ENCODE results near the gene FAM168A. TPM values are rescaled to one million over a fixed set of nuclear protein-coding genes. Genes with fewer than 3 reads are reported as not detected.
A peak's percentile ranks its signal among the peaks of the same experiment; 100 is the strongest.

FAM168A gene
- total and polyA plus RNA-seq, 12 donors = 7.7 to 41.8 (median 35.3) TPM

- H3K9me3 ChIP-seq (replicated peaks in 1 of 3) = no peaks in the 10 kb centered on the region
- no peak for DNase-seq
- H3K36me3 ChIP-seq (replicated peaks in 1 of 2) = no peaks in the 10 kb centered on the region
- intact Hi-C loops (cut with DNase I) = no loop called here
- H3K4me1 ChIP-seq (replicated peaks in 1 of 2) = peaks cover 5 to 22% of the 10 kb centered on the region in 2 donors
- H3K27me3 ChIP-seq = no peaks in the 10 kb centered on the region
- no peak overlapping the region for H3K4me3 ChIP-seq
- 77 to 90% (median 84%) methylated on average over 10 of the region's 10 CpGs for WGBS, 4 donors
- TF ChIP-seq CTCF (IDR thresholded peaks at IDR 0.05) (no peak), POLR2A (IDR thresholded peaks at IDR 0.05) (no peak)
- no peak overlapping the region for H3K27ac ChIP-seq
Measured at GRCh38 chr11:73379189-73379880, 218.6 kb downstream of the FAM168A start.

- H3K27me3 ChIP-seq = no peaks in the 10 kb centered on the region
- intact Hi-C loops (cut with DNase I) = no loop called here
- H3K36me3 ChIP-seq (replicated peaks in 1 of 2) = no peaks in the 10 kb centered on the region
- peak overlapping the region; percentile 60 to 93 (median 75) for H3K27ac ChIP-seq
- TF ChIP-seq POLR2A (IDR thresholded peaks at IDR 0.05) (peak in 1 of 2 donors; percentile 10), CTCF (IDR thresholded peaks at IDR 0.05) (no peak)
- peak; percentile 51 to 82 (median 65) for DNase-seq
- no peaks in the 10 kb centered on the region for H3K9me3 ChIP-seq (replicated peaks in 1 of 3)
- peak overlapping the region in 3 of 4 donors; percentile 55 to 85 (median 59) for H3K4me3 ChIP-seq
- H3K4me1 ChIP-seq (replicated peaks in 1 of 2) = peaks cover 5% of the 10 kb centered on the region in 2 donors
- 8 to 16% (median 8%) methylated on average over 22 to 56 of the region's 56 CpGs for WGBS, 4 donors
Measured at GRCh38 chr11:73376803-73377629, 220.9 kb downstream of the FAM168A start.

GRCh38 chr11:73376160-73376802 lies 221.6 kb downstream of the FAM168A start, which contains the start of gene RELT:
Gene RELT, plus strand, starts transcription at chr11:73376399. Its CDS starts 12,738 bp downstream, at chr11:73389137.
- Histone ChIP-seq H3K27ac (peak within 1 kb of the TSS; percentile 60 to 93 (median 75)), H3K9me3 (replicated peaks in 1 of 3) (no peaks in the 10 kb centered on the region), H3K27me3 (no peaks in the 10 kb centered on the region), H3K4me1 (replicated peaks in 1 of 2) (peaks cover 5% of the 10 kb centered on the region in 2 donors), H3K36me3 (replicated peaks in 1 of 2) (no peaks in the 10 kb centered on the region), H3K4me3 (peak within 1 kb of the TSS in 3 of 4 donors; percentile 55 to 85 (median 59))
- DNase-seq = peak; percentile 84 to 93 (median 89)
- WGBS, 4 donors = 0 to 3% (median 1%) methylated on average over 17 to 96 of the region's 96 CpGs
- intact Hi-C loops (cut with DNase I) = no loop called here
- peak; percentile 64 to 97 (median 86) for TF ChIP-seq CTCF (IDR thresholded peaks at IDR 0.05)
- peak; percentile 91 to 94 for TF ChIP-seq POLR2A (IDR thresholded peaks at IDR 0.05)

DNA sequence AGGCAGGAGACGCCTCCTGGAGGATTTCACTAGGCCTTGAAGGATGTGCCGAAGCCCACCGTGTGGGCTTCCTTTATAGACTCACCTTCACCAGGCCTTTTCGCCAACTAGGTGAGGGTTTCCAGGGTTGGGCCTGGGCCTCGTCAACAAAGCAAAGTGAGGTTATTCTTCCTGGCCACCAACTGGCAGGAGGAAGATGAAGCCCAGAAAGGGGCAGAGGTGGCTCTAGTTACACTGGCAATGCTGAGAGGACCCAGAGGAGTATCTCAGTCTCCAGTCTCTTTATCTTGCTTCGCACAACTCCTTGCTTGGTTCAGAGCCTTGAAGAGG lies 222.1 kb downstream of the FAM168A start:
- H3K36me3 ChIP-seq (replicated peaks in 1 of 2) = no peaks in the 10 kb centered on the region
- no peak for TF ChIP-seq CTCF (IDR thresholded peaks at IDR 0.05)
- no peak for TF ChIP-seq POLR2A (IDR thresholded peaks at IDR 0.05)
- H3K27me3 ChIP-seq = no peaks in the 10 kb centered on the region
- DNase-seq = no peak
- peak overlapping the region in 4 of 5 donors; percentile 17 to 93 (median 74) for H3K27ac ChIP-seq
- no peak overlapping the region for H3K4me3 ChIP-seq
- H3K9me3 ChIP-seq (replicated peaks in 1 of 3) = no peaks in the 10 kb centered on the region
- peaks cover 5% of the 10 kb centered on the region in 2 donors for H3K4me1 ChIP-seq (replicated peaks in 1 of 2)
- 60 to 69% (median 66%) methylated on average over 5 to 6 of the region's 6 CpGs for WGBS, 4 donors
- intact Hi-C loops (cut with DNase I) = no loop called here
